Gastroesophageal sphincter (tissue), 4 donors: ENCODE results near the gene OMA1. TPM values are rescaled to one million over a fixed set of nuclear protein-coding genes. Genes with fewer than 3 reads are reported as not detected.

Experiments
- ATAC-seq: fragments of 150-250 bp; one replicate; pipeline ENCODE4 v1.9.1; 2016; ENCODE audit warnings: mild to moderate bottlenecking, moderate library complexity
- H3K27ac ChIP-seq, 4 donors: fragments of 200-600 bp; sonication (generic) in 3 of 4; 1 replicate in 3 of 4; 2 replicates in 1 of 4; pipeline ENCODE4 v1.5.1; 2016 to 2019
- H3K27me3 ChIP-seq: fragments of 200-600 bp; sonication (generic); one replicate; pipeline ENCODE4 v1.5.1; 2019
- H3K36me3 ChIP-seq, 2 donors: fragments of 200-600 bp; sonication (generic); one replicate each; pipeline ENCODE4 v1.5.1; 2019; ENCODE audit warnings: control low read depth in 1 of 2
- H3K4me1 ChIP-seq, 3 donors: fragments of 200-600 bp; sonication (generic); 1 replicate in 2 of 3; 2 replicates in 1 of 3; pipeline ENCODE4 v1.5.1; 2016 to 2019; ENCODE audit warnings: control low read depth in 2 of 3
- H3K4me3 ChIP-seq, 2 donors: fragments of 200-600 bp; sonication (generic); one replicate each; pipeline ENCODE4 v1.5.1; 2019; ENCODE audit warnings: mild to moderate bottlenecking in 1 of 2, moderate library complexity in 1 of 2
- H3K9me3 ChIP-seq, 3 donors: fragments of 200-600 bp; sonication (generic); one replicate each; pipeline ENCODE4 v1.5.1; 2017 to 2019; ENCODE audit warnings: control low read depth in 2 of 3
- CTCF ChIP-seq, 4 experiments: fragments of 200-600 bp in 2 of 4; fragments of 450-650 bp in 2 of 4; sonication (generic) in 1 of 4; IDR thresholded peaks; one replicate each; pipeline ENCODE4 v1.5.1; 2017 to 2019; ENCODE audit warnings: antibody characterized with exemption in 4 of 4, mild to moderate bottlenecking in 2 of 4, moderate library complexity in 2 of 4
- EP300 ChIP-seq: sonication (generic); formaldehyde crosslinking; IDR thresholded peaks from one replicate; pipeline ENCODE4 v1.6.1; 2017; ENCODE audit warnings: antibody characterized with exemption, mild to moderate bottlenecking
- POLR2A ChIP-seq, 2 donors: fragments of 450-650 bp; IDR thresholded peaks; one replicate each; pipeline ENCODE4 v1.6.1; 2017; ENCODE audit warnings: antibody characterized with exemption in 2 of 2, mild to moderate bottlenecking in 2 of 2, moderate library complexity in 1 of 2
- POLR2AphosphoS5 ChIP-seq: sonication (generic); formaldehyde crosslinking; IDR thresholded peaks from one replicate; pipeline ENCODE4 v1.6.1; 2017; ENCODE audit warnings: antibody characterized with exemption
- WGBS, 2 donors: methylation state at CpG; one replicate each; pipeline ENCODE4 v1.1.5; 2018; ENCODE audit warnings: low coverage in 1 of 2; 5-methylcytosine and 5-hydroxymethylcytosine counted together
- total RNA-seq, 4 donors: library from RNA; depleted of rRNA; stranded (reverse); fragments of >200 nt; gene quantifications; one replicate each; pipeline ENCODE4 v1.1.0, GENCODE V29; 2016

Gene OMA1
- total RNA-seq, 4 donors from 2014 or later, result 29.1 to 54.2 (median 36.6) TPM

- Histone ChIP-seq H3K4me3 (no peak overlapping the region), H3K9me3 (no peaks in the 10 kb centered on the region), H3K36me3 (peaks cover 0 to 37% of the 10 kb centered on the region in 2 donors), H3K27ac (no peak overlapping the region), H3K4me1 (no peaks in the 10 kb centered on the region), H3K27me3 (no peaks in the 10 kb centered on the region)
- WGBS, 2 donors, result 65 to 71% methylated on average over 3 to 11 of the region's 13 CpGs
- TF ChIP-seq EP300, result no peak
- TF ChIP-seq POLR2AphosphoS5, result no peak
- no peak for TF ChIP-seq POLR2A (IDR thresholded peaks at IDR 0.05)
- no peak for TF ChIP-seq CTCF (IDR thresholded peaks at IDR 0.05)
- no peak for ATAC-seq
Measured at GRCh38 chr1:58465825-58466629, 80.5 kb downstream of the OMA1 start.

GRCh38 chr1:58465176-58465575 lies 81.3 kb downstream of the OMA1 start:
- TF ChIP-seq POLR2A (IDR thresholded peaks at IDR 0.05) (no peak), EP300 (no peak), CTCF (IDR thresholded peaks at IDR 0.05) (no peak), POLR2AphosphoS5 (no peak)
- Histone ChIP-seq H3K9me3 (no peaks in the 10 kb centered on the region), H3K4me3 (no peak overlapping the region), H3K27me3 (no peaks in the 10 kb centered on the region), H3K27ac (no peak overlapping the region), H3K36me3 (peaks cover 0 to 39% of the 10 kb centered on the region in 2 donors), H3K4me1 (no peaks in the 10 kb centered on the region)
- no peak for ATAC-seq
- 70 to 85% methylated on average over 2 to 5 of the region's 6 CpGs for WGBS, 2 donors

- ATAC-seq, result no peak
- H3K27me3 ChIP-seq, result no peaks in the 10 kb centered on the region
- H3K4me3 ChIP-seq, result no peak overlapping the region
- H3K9me3 ChIP-seq, result peaks cover 0 to 8% (median 0%) of the 10 kb centered on the region in 3 donors
- no peak for TF ChIP-seq POLR2A (IDR thresholded peaks at IDR 0.05)
- no peak for TF ChIP-seq CTCF (IDR thresholded peaks at IDR 0.05)
- TF ChIP-seq POLR2AphosphoS5, result no peak
- no peak for TF ChIP-seq EP300
- 32 to 57% methylated on average over 2 of the region's 2 CpGs for WGBS, 2 donors
- H3K36me3 ChIP-seq, result peaks cover 0 to 25% of the 10 kb centered on the region in 2 donors
- H3K27ac ChIP-seq, result no peak overlapping the region
- H3K4me1 ChIP-seq, result no peaks in the 10 kb centered on the region
Measured at GRCh38 chr1:58460469-58460868, 86.1 kb downstream of the OMA1 start.

- no peaks in the 10 kb centered on the region for H3K4me1 ChIP-seq
Measured at GRCh38 chr1:58459911-58460310, 86.6 kb downstream of the OMA1 start.

More at GRCh38 chr1:58459911-58460310, 86.6 kb downstream of the OMA1 start:
- H3K27me3 ChIP-seq, result no peaks in the 10 kb centered on the region
- peaks cover 0 to 8% (median 0%) of the 10 kb centered on the region in 3 donors for H3K9me3 ChIP-seq
- no peak overlapping the region for H3K4me3 ChIP-seq
- ATAC-seq, result no peak
- peaks cover 0 to 23% of the 10 kb centered on the region in 2 donors for H3K36me3 ChIP-seq
- WGBS, 2 donors, result 83 to 91% methylated on average over 1 of the region's 1 CpG
- H3K27ac ChIP-seq, result no peak overlapping the region
- no peak for TF ChIP-seq POLR2A (IDR thresholded peaks at IDR 0.05)
- TF ChIP-seq CTCF (IDR thresholded peaks at IDR 0.05), result no peak
